A549 treated with AZD2906 at 1 μM for 4 hours (cell line): ENCODE results near the gene HRK. TPM values are rescaled to one million over a fixed set of nuclear protein-coding genes. Genes with fewer than 3 reads are reported as not detected.

Experiments used
- total RNA-seq: library from RNA; stranded (reverse); fragments of 200-300 nt; extraction: Qiagen RNA extraction; gene quantifications from 5 replicates; pipeline ENCODE4 v1.2.3, GENCODE V29; 2022

Gene HRK
- 1.4 to 2.1 TPM (median 1.8 TPM) in 5 replicates for total RNA-seq

GRCh38 chr12:116881325-116881876 is at the start of gene HRK:
Gene HRK (minus strand): TSS chr12:116881441. CDS start chr12:116881307, 134 bp downstream.

DNA sequence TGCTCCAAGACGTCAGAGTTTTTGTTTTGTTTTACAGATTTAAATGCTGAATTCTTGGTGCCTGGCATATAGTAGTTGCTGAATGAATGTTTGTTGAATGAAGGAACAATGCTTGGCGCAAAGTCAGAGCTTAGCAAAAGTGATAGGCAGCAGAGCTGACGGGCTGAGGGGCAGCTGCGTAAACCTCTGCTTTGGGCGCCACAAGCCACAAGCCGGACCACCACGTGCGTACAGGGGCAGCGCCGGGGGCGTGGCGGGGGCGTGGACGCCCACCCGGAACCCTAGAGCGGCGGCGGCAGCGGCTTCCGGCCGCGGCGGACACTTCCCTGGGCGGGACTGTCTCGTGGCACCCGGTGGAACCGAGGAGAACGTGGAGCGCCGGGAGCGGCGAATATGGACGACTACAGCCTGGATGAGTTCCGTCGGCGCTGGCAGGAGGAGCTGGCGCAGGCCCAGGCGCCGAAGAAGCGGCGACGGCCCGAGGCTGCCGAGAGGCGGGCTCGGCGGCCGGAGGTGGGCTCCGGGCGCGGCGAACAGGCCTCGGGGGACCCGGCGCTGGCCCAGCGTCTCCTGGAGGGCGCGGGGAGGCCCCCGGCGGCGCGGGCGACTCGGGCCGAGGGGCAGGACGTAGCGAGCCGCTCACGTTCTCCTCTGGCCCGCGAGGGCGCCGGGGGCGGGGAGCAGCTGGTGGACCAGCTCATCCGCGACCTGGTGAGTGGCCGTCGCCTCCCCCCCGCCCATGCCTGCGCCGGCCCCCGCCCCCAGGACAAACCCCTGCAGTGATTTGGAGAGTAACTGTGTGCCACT is 29.6 kb upstream of the HRK start, which contains the start of gene FBXW8:
Gene FBXW8, plus strand, starts transcription at position 306 of the 807 bp plus-strand sequence. Its CDS starts 88 bp downstream, at position 394.

Other genes starting within 250 kb of the HRK start
- gene SPRING1, start 143.4 kb downstream of the HRK start, total RNA-seq, result 16.4 to 28.0 TPM (median 26.4 TPM) in 5 replicates
- 1.5 to 2.7 TPM (median 2.0 TPM) in 5 replicates for gene RNFT2, start 143.1 kb downstream of the HRK start, total RNA-seq
- gene FBXW8, start 29.5 kb upstream of the HRK start, total RNA-seq, result 5.2 to 6.4 TPM (median 6.3 TPM) in 5 replicates
- 106 to 153 TPM (median 141 TPM) in 5 replicates for gene TESC, start 218.0 kb upstream of the HRK start, total RNA-seq